ENCODE results near the gene TEX35. TPM values are rescaled to one million over a fixed set of nuclear protein-coding genes. Genes with fewer than 3 reads are reported as not detected.

Gene TEX35
- polyA plus RNA-seq, 3 donors: not detected

DNA sequence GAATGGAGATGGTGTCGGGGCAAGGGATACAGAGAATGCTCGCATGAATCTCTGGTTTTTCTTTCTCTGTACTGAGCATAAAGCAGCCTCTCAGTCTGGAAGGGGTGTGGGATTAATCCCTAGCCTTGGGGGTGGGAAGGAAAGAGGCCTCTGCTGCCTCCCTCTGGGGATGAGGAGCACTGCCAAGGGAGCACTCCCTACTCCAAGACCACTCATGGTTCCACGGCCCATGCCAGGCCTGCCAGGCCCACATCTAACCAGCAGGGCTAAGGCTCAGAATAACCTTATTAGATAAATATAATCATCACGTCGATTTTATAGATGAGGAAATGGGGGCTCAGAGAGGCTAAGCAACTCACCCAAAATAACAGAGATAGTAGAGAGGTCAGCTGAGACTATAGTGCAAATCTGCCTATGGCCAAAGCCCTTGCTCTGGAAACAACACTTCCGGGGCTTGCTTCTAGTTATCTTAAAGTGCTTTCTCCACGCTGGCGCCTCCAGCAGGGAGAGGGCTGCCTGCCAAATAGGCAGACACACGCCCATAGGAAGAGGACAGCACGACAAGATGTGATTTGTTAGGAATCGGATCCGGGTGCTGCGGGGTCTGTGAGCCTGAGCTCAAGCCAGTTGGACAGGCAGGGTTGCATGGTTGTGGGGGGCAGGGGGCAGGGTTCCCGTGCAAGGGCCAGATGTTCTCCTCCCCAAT is 522 bp downstream of the TEX35 start:
- no peak for DNase-seq (ENCODE audit: low read depth in 3 of 3, low spot score in 2 of 3)

DNA sequence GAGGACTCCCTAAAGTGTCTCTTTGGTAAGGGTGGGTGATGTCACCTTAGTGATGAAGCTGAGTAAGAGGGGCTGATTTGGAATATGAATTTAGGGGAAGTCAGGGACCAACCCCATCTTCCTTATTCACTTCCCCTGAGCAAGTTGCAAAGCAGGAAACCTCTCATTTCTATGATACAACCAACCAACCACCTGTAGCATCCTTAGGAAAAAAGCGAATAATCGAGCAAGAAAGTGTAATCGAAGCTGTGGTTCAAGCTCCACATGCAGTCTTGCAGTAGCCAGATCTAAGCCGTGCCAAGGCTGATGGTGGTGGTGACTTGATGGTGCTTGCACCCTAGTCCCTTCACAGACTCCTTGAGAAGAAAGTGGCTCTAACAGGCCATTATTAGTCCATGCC is 3.2 kb downstream of the TEX35 start:
- DNase-seq (ENCODE audit: low read depth in 3 of 3, low spot score in 2 of 3): no peak

DNA sequence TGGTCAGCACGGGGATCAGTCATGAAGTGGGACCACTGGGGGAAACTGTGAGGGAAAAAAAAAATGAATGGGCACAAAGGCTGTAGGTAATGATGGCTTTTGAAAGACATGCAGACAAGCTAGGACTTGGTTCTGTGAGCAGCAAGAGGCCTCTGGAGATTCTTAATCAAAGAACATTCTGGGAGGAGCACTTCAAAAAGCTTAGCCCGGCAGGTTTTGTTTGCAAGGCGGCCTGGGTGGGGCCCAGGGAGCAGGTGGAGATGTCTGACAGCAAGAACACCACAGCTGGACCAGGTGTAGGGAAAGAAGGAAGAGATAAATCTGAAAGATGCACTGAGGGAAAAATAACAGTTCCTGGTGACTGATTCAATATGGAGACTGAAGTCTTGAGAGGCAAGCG is 6.0 kb downstream of the TEX35 start:
- DNase-seq (ENCODE audit: low read depth in 3 of 3, low spot score in 2 of 3): no peak

DNA sequence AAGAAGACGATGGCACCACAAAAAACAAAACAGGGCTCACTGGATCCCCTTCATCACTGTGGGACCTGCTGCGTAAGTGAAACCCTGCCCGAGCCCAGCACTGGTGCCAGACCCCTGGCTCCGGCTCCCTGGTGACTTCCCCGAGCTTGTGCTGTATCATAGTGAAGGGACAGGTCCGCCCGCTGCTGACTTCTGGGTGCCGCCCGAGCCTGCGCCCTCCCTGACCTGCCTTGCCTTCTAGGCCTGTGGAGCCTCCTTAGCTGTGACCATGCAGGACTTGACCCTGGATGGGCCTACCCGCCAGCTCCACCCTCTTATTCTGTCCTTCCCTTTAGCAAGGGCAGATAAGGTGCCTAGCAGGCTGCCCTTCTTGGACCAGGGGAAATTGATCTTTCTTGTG is 7.9 kb downstream of the TEX35 start:
- DNase-seq (ENCODE audit: low read depth in 3 of 3, low spot score in 2 of 3): no peak

DNA sequence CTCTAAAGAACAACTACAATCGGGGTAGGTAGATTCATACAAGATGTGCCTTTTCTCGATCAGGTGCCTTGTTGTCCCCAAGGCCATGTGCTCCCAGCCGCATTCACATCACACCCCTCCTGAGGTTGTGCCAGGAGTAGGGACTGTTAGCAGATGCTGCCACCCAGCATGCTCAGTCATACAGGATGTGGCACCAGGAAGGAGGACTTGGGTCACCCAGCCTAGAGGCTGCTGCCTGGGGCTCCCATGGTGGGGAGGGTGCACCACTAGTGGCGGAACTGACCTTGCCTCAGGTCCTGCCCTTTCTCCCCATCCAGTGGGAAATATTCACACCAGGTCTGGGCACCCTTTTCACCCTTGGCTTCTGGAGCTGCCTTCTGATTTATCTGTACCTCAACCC is 8.3 kb downstream of the TEX35 start:
- no peak for DNase-seq (ENCODE audit: low read depth in 3 of 3, low spot score in 2 of 3)

DNA sequence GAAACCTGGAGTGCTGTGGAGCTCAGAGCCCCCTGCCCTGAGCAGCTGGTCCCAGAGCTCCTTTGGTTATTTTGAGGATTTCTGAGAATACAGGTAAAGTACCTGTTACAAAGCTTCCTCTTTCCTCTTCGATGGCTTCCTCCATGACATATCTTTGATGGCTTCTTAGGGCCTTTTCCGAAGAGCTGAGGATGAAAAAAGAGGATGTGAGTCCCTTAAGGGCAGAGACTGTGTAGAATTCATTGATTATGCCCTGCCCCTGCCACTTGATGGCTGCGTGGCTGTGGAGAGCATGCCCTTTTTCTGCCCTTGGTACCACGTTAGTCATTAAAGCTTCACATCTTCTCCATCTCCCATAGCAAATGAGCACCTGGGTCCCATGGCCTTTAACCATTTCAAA is 14.2 kb downstream of the TEX35 start:
- DNase-seq (ENCODE audit: low read depth in 3 of 3, low spot score in 2 of 3): no peak

DNA sequence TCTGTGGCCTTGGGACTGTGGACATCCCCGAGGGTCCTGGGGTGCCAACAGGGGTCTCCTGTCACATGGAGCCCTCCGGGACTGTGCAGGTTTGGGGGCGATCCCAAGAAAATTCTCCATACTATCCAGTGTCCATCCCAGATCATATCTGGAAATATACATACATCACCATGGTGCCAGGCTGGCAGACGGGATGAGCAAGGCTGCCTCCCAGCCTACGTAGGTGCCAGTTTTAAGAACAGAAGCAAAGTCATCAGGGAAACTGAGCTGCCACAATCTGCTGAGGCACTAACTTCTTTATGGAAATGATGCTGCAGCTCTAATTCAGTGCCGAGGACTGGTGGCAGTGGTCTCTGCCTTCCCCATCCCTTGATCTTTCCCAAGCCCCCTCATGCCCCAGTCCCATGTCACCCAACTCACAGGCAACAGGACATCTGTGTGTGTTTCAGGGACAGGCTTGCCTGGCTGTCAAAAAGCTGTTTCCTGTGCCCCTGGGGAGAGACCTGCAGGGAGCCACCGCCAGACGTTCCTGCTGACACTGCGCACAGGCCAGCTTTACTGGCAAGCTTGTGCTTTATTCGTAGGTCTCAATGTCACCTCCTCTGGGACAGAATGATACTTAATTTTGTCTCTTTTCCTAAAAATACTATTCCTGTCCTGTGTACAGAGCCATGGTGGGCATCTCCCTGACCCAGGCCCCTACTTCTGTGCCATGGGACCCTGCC is 15.5 kb downstream of the TEX35 start:
- no peak for DNase-seq (ENCODE audit: low read depth in 3 of 3, low spot score in 2 of 3)

DNA sequence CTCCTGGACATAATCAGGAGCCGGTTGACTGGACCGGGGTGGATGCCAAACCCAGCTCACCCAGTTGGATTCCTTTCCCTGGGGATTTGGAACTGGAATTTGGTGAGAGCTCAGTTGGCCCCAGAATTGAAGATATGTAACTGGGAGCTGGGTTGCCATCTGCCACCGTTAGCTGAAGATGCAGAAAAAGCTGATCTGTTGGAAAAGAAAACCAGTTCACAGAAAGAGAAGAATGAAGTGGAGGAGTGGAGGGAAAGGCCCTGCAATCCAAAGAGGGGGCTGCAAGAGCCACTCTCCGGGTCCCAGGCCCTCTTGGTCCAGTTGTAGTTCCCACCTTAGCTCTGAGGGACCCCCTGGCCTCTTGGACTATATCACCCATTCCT is 16.0 kb downstream of the TEX35 start:
- no peak for DNase-seq (ENCODE audit: low read depth in 3 of 3, low spot score in 2 of 3)

DNA sequence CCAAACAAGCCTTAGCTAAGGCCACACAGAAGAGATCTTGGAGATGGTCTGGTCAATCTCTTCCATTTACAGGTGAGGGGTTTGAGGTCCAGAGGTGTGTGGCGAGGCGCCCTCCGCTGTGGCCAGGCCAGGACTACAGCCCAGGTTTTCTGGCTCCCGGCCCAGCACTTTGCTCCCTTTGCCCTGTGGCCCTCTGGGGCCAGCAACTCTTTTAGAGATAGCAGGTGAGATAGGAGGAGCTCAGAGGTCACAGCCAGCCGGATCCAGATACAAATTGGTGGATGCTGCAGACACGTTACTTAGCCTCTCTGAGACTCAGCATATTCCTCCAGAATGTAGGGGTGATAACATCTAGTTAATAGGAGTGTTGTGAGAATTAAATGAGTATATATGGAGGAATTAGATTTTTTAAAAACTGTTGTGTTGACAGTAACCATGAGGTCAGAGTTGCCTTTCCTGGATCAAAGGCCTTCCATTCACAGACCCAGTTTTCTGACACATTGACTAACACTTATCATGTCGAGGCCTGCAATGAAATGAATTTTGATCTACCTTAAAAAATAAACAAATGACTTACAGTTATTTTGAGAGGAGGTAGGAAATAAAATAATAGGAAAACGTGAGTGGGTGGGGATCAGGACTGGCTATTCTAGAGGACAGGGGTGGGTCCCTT is 16.6 kb downstream of the TEX35 start:
- DNase-seq (ENCODE audit: low read depth in 3 of 3, low spot score in 2 of 3): no peak

DNA sequence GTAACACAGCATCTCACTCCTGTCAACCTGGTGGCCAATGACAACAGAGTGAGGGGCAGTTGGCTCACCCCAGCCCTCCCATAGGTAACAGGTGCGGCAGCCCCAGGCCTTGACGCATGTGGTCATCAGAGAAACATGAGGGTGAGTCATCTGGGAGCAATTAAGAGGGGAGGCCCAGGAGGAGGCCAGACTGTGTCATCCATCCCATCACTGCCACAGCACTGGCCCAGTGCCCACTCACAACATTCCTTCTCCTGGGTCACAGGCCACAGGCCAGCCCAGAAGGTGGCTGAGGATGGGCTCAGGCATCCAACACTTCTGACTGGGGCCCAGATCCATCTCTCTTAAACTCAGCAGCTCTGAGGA is 17.1 kb downstream of the TEX35 start:
- no peak for DNase-seq (ENCODE audit: low read depth in 3 of 3, low spot score in 2 of 3)

DNA sequence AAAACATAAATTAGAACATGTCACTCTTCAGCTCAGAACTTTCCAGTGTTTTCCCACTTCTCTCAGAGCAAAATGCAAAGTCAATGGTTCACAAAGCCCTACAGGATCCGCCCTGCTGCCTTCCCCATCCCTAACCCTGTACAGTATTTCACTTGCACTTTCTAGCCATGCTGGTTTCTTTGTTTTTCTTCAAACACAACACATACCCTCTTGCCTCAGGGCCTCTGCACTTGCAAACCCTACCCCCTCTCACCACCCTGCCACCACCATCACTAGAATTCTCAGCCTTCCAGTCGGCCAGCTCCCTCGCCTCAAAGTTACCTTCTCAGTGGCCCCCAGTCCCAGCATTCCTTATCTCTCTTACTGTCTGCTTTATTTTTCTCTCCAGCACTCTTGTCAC is 17.6 kb downstream of the TEX35 start:
- DNase-seq (ENCODE audit: low read depth in 3 of 3, low spot score in 2 of 3): no peak

DNA sequence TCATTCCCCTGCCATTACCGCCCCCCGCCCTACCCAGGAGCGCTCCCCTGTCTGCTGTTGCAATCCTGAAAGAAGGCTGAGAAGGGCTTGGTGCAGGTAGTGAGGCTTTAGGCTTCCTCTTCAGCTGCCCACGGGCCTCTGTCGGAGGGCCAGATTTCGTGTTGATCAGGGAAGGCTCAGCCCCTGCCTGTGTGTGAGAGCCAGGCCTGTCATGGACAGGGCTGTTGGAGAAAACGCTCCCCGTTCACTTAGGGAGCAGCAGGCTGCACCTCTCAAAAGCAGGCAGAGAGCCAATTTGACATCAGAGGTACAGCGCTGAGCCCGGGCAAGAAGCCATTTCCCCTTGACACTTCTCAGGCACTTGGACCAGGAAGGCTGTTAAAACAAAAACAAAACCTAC is 19.0 kb downstream of the TEX35 start:
- DNase-seq (ENCODE audit: low read depth in 3 of 3, low spot score in 2 of 3): no peak

DNA sequence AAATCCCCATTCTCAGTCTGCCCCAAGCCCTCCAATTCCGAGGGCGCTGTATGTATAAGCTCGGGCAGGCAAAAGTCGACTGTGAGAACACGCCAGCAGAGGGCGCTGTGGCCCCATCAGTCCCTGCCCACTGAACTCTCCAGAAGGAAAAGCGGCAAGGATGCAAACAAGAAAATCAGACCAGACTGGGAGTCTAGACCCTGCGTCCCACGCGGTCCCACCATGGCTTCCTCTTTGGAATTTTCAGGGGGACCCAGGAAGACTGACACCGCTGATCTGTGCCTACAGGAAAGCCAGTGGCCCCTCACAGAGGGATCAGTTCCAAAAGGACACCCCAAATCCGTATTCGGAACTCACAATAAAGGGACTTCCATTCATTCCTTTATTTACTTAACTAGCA is 19.5 kb downstream of the TEX35 start:
- peak; percentile 25 to 65 (median 59) for DNase-seq (ENCODE audit: low read depth in 3 of 3, low spot score in 2 of 3)

DNA sequence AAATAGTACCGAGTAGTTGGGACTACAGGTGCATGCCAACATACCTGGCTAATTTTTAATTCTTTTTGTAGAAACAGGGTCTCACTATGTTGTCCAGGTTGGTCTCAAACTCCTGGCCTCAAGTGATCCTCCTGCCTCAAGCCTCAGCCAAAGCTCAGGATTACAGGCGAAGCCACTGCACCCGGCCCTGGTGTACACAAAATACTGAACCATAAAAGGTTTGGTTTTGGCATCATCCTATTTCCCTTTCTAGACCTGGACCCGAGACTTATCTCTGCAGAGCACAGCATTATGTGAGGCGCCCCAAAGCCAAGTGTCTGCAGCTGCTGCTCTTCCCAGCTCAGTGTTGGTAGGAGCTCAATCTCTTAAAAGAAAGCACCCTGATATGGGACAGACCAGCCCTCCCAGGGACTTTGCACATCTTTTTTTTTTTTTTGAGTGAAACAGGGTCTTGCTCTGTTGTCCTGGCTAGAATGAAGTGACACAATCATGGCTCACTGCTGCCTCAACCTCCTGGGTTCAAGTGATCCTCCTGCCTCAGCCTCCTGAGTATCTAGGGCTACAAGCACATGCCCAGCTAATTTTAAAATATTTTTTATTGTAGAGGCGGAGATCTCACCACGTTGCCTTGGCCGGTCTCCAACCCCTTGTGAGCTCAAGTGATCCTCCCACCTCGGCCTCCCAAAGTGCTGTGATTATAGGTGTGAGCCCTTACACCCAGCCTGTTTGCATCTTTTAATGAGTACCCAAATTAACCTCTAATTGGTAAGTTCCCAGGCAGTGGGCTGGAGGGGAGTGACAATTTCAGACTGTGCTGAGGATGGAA is 20.4 kb downstream of the TEX35 start:
- DNase-seq (ENCODE audit: low read depth in 3 of 3, low spot score in 2 of 3): no peak

DNA sequence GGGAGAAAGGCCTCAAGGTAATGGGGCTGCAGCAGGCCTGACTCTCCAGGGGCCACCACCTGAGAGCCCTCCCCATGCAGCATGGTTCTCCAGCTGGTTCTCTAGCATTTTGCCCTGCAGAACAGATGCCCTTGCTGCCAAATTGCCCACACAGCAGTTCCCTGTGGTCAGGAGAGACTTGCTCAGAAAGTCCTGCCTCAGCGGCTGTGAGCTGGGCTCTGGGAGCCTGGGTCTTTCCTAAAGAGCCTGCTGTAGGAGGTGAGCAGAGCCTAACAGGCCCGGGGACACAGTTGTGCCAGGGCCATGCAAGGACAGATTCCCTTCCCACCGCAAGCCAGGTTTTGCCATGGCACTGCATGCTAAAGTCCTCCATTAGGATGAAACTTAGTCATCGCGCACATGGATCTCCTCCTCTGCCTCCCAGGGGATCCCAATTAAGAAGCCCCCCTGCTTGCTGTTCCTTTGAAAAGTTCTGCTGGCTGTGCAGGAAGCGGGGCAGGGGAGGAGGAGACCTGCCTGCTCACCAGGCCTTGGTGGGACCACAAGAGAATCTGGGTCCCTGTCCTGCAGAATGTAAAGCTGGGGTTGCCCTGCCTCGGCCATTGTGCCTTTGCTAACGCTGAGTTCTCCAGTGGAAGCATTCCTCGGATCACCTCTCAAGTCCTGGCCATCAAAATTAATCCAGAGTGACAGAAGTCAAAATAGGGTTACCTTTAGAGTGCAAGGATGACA is 21.4 kb downstream of the TEX35 start:
- no peak for DNase-seq (ENCODE audit: low read depth in 3 of 3, low spot score in 2 of 3)

DNA sequence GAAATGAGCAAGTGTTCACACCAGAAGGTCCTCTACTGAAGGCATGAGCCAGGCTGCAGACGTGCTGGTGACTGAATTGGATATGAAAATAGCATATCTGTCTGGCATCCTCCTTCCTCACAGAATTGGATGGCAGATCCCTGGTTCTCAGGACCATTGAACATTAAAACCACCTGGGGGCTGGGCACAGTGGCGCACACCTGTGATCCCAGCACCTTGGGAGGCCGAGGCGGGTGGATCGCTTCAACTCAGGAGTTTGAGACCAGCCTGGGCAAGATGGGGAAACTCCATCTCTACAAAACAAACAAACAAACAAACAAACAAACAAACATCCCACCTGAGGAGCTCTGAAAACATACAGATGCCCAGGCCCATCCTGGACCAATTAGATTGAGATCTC is 23.4 kb downstream of the TEX35 start:
- no peak for DNase-seq (ENCODE audit: low read depth in 3 of 3, low spot score in 2 of 3)

DNA sequence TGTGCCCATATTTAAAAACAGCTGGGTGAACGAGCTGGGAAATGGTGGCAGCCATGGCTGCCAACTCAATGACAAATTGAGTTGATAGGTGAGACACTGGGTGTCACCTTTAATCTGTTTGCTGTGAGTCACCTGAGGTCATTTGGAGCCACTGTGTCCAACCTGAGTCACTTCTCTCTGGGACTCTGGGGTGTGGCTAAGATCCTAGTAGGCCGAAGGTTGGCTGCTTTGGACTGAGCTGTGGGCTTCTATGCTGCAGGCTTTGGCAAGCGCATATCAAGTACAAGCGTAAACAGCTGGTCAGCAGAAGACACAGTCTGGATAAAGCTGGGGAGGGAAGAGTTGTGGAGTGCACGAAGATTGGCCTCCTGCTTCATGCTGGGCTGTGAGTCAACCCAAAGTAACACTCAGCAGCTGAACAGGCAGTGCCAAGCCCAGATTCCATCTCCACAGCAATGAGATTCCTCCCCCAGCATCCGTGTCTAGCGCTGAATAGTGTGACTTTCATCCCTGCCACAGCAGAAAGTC is 24.0 kb downstream of the TEX35 start:
- DNase-seq (ENCODE audit: low read depth in 3 of 3, low spot score in 2 of 3): no peak

DNA sequence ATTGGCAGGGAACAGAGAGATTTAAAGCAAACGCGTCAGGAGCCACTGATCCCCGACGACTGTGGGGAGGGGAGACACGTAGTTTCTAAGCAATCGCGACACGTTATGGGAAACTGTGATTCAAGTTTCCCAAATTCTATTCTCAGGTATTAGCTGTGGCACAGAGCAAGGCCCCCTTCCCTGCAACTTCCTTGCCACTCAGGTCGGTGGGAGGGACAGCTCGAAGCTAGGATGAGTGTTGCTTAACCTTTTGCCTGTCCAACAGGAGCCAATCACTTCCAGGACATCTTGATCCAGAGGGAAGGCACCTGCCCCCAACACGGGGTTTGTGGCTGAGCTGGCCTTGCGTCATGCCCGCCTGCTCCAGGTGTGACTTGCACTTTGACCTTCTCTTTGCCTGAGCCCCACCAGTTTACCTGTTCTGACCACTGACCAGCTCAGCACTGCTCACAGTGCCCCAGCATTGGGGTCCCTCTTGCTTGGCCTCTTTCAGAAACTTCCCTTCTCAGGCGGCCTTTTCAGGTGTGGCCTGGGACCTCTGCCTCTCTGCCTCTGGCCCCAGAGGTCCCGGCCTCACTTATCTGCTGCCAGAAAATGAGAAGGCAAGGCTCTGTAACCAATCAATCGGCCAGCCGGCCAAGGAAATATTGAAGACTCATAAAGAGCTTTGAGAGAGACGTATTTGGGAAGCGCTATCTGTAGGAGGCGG is 24.6 kb downstream of the TEX35 start:
- no peak for DNase-seq (ENCODE audit: low read depth in 3 of 3, low spot score in 2 of 3)

DNA sequence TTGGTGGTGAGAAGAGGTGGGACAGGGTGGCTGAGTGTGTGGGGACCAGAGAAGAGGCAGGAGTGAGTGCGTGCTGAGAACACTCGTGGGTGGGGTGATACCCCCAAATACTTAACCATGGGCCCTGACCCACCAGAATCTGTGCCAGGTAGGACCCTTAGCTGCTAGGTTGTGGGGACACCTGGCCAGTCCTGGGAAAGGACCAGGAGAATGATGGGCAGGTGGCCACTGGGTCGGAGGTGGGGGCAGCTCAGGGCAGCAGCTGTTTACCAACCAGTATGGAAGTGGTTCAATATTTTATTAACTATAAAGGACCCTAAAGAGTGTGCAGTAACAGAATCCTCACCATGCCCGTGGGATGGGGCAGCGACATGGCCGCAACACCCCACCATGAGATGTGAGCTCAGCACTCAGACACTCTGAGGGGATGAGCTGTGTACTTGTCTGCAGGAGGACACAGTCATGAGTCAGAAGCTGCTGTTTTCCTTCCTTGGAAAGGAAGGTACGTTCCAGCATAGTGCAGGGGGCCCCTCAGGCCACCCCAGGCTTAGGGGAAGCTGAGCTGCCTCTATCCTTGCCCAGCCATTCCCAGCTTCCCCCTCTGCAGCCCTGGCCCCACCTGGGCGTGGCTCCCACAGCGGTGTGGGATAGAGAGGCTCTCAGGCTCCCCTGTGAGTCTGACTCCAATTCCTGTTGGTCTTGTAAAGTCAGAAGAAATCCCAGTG is 25.4 kb downstream of the TEX35 start:
- no peak for DNase-seq (ENCODE audit: low read depth in 3 of 3, low spot score in 2 of 3)
